Gastrocnemius medialis (tissue), 4 donors: ENCODE measurements around the gene SGMS1.

ENCODE experiments used
- POLR2A ChIP-seq, 2 donors: fragments of 450-650 bp; IDR thresholded peaks; one replicate each; pipeline ENCODE4 v1.6.1; 2017; ENCODE audit warnings: antibody characterized with exemption in 2 of 2, mild to moderate bottlenecking in 2 of 2, moderate library complexity in 2 of 2
- TF ChIP-seq, protein P1 (sequence below), 5 experiments: fragments of 450-650 bp in 3 of 5; fragments of 200-600 bp in 2 of 5; sonication (generic) in 2 of 5; IDR thresholded peaks in 4 of 5; conservative IDR thresholded peaks in 1 of 5; 1 replicate in 4 of 5; 2 replicates in 1 of 5; pipeline ENCODE4 v1.5.1; 2016 to 2019; ENCODE audit warnings: antibody characterized with exemption in 5 of 5, mild to moderate bottlenecking in 3 of 5, moderate library complexity in 3 of 5

GRCh38 chr10:50600286-50600685 lies 23.5 kb downstream of the SGMS1 start:
- TF ChIP-seq POLR2A (IDR thresholded peaks at IDR 0.05): no peak
- TF ChIP-seq, protein P1, sequence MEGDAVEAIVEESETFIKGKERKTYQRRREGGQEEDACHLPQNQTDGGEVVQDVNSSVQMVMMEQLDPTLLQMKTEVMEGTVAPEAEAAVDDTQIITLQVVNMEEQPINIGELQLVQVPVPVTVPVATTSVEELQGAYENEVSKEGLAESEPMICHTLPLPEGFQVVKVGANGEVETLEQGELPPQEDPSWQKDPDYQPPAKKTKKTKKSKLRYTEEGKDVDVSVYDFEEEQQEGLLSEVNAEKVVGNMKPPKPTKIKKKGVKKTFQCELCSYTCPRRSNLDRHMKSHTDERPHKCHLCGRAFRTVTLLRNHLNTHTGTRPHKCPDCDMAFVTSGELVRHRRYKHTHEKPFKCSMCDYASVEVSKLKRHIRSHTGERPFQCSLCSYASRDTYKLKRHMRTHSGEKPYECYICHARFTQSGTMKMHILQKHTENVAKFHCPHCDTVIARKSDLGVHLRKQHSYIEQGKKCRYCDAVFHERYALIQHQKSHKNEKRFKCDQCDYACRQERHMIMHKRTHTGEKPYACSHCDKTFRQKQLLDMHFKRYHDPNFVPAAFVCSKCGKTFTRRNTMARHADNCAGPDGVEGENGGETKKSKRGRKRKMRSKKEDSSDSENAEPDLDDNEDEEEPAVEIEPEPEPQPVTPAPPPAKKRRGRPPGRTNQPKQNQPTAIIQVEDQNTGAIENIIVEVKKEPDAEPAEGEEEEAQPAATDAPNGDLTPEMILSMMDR (IDR thresholded peaks at IDR 0.05 in 4 of 5, conservative IDR thresholded peaks at IDR 0.05 in 1 of 5): no peak
